ENCODE data around the gene IQCF5. TPM values are rescaled to one million over a fixed set of nuclear protein-coding genes. Genes with fewer than 3 reads are reported as not detected.

The IQCF5 gene
- total and polyA plus RNA-seq, 2 of the 4 experiments (the other 2 are of a cell fraction): not detected

Small RNAs within 50 kb of the gene (microRNA-seq; reads per million reads assigned to microRNA genes)
- gene RN7SL504P (ENCODE audit: insufficient read depth, insufficient read length): not detected

Small RNAs within 50 kb of the gene (small RNA-seq; reads per million reads assigned to genes)
- gene RN7SL504P: 0 reads per million in 5 experiments

Other genes starting within 250 kb of the IQCF5 start
- 26.9 and 30.3 TPM in 2 replicates for gene TEX264, start 204.3 kb downstream of the IQCF5 start, total RNA-seq (2012; rRNA removed)
- gene TEX264, start 204.3 kb downstream of the IQCF5 start, polyA plus RNA-seq (2012; rRNA removed): 45.0 and 49.0 TPM in 2 replicates
- gene GRM2, start 168.5 kb downstream of the IQCF5 start, total RNA-seq (2012; rRNA removed): under 0.01 TPM in 2 replicates
- gene GRM2, start 168.5 kb downstream of the IQCF5 start, polyA plus RNA-seq (2012; rRNA removed): 0.14 and 0.19 TPM in 2 replicates
- gene IQCF6, start 96.4 kb downstream of the IQCF5 start, total RNA-seq (2012; rRNA removed): not detected in 2 replicates
- gene IQCF6, start 96.4 kb downstream of the IQCF5 start, polyA plus RNA-seq (2012; rRNA removed): not detected in 2 replicates
- not detected in 2 replicates for gene IQCF2, start 14.0 kb downstream of the IQCF5 start, total RNA-seq (2012; rRNA removed)
- gene IQCF2, start 14.0 kb downstream of the IQCF5 start, polyA plus RNA-seq (2012; rRNA removed): not detected in 2 replicates
- not detected in 2 replicates for gene IQCF1, start 27.8 kb upstream of the IQCF5 start, total RNA-seq (2012; rRNA removed)
- gene IQCF1, start 27.8 kb upstream of the IQCF5 start, polyA plus RNA-seq (2012; rRNA removed): not detected in 2 replicates
- 38.6 and 39.8 TPM in 2 replicates for gene RRP9, start 66.3 kb upstream of the IQCF5 start, total RNA-seq (2012; rRNA removed)
- gene RRP9, start 66.3 kb upstream of the IQCF5 start, polyA plus RNA-seq (2012; rRNA removed): 30.9 and 32.1 TPM in 2 replicates
- 14.4 and 16.3 TPM in 2 replicates for gene PARP3, start 66.8 kb upstream of the IQCF5 start, total RNA-seq (2012; rRNA removed)
- 22.0 and 22.5 TPM in 2 replicates for gene PARP3, start 66.8 kb upstream of the IQCF5 start, polyA plus RNA-seq (2012; rRNA removed)
- under 0.01 TPM in 1 of 2 replicates, not detected in the other for gene GPR62, start 79.8 kb upstream of the IQCF5 start, total RNA-seq (2012; rRNA removed)
- gene GPR62, start 79.8 kb upstream of the IQCF5 start, polyA plus RNA-seq (2012; rRNA removed): not detected in 2 replicates
- 70.8 and 71.1 TPM in 2 replicates for gene PCBP4, start 91.9 kb upstream of the IQCF5 start, total RNA-seq (2012; rRNA removed)
- gene PCBP4, start 91.9 kb upstream of the IQCF5 start, polyA plus RNA-seq (2012; rRNA removed): 110 and 122 TPM in 2 replicates
- gene ABHD14B, start 98.4 kb upstream of the IQCF5 start, total RNA-seq (2012; rRNA removed): 6.4 and 7.2 TPM in 2 replicates
- 28.3 and 30.4 TPM in 2 replicates for gene ABHD14B, start 98.4 kb upstream of the IQCF5 start, polyA plus RNA-seq (2012; rRNA removed)
- 3.1 and 3.4 TPM in 2 replicates for gene ABHD14A, start 99.5 kb upstream of the IQCF5 start, total RNA-seq (2012; rRNA removed)
- 10.0 and 12.2 TPM in 2 replicates for gene ABHD14A, start 99.5 kb upstream of the IQCF5 start, polyA plus RNA-seq (2012; rRNA removed)
- 21.1 and 22.0 TPM in 2 replicates for gene ACY1, start 107.9 kb upstream of the IQCF5 start, total RNA-seq (2012; rRNA removed)
- gene ACY1, start 107.9 kb upstream of the IQCF5 start, polyA plus RNA-seq (2012; rRNA removed): 44.8 and 47.1 TPM in 2 replicates
- gene RPL29, start 120.3 kb upstream of the IQCF5 start, total RNA-seq (2012; rRNA removed): 1,798 and 2,081 TPM in 2 replicates
- gene RPL29, start 120.3 kb upstream of the IQCF5 start, polyA plus RNA-seq (2012; rRNA removed): 2,126 and 2,187 TPM in 2 replicates
- 9.3 and 9.7 TPM in 2 replicates for gene DUSP7, start 181.0 kb upstream of the IQCF5 start, total RNA-seq (2012; rRNA removed)
- gene DUSP7, start 181.0 kb upstream of the IQCF5 start, polyA plus RNA-seq (2012; rRNA removed): 24.0 and 27.8 TPM in 2 replicates